Measurements from ENCODE around the gene GSE1. TPM values are rescaled to one million over a fixed set of nuclear protein-coding genes. Genes with fewer than 3 reads are reported as not detected.

The GSE1 gene
- total and polyA plus RNA-seq, 9 of the 15 experiments (the other 6 are each of a cell fraction or from before 2014, with no cell fraction given), result 12.2 to 244 (median 57.9) TPM

DNA sequence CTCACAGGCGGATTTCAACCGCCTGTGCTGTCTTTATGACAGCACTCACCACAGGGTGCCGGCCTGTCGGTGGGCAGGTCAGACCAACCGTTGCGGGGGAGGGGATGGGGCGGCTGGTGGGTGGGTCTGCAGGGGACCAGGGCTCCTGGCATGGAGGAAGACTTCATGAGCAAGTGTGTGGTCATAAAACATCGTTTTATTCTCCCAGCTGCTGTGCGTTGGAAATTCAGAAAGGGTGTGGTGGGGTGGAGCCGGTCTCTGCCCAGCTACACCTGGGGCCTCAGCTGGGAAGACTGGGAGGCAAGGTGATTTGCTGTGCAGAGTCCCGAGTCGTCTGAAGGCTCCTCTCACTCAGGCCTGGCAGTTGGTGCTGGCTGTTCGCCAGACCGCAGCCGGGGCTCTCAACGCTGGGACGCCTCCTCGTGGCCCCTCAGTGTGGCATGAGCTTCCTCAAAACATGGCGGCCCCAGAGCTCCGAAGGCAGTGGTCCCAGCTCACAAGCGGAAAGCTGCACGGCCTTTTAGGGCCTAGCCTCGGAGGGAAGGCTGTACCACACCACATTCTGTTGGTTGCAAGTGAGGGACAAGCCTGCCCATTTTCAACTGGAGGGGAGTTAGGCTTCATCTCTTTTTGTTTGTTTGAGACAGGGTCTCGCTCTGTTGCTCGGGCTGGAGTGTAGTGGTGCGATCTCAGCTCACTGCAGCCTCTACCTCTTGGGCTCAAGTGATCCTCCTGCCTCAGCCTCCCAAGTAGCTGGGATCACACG is 45.8 kb upstream of the GSE1 start (continued):
- TF ChIP-seq, protein P1, sequence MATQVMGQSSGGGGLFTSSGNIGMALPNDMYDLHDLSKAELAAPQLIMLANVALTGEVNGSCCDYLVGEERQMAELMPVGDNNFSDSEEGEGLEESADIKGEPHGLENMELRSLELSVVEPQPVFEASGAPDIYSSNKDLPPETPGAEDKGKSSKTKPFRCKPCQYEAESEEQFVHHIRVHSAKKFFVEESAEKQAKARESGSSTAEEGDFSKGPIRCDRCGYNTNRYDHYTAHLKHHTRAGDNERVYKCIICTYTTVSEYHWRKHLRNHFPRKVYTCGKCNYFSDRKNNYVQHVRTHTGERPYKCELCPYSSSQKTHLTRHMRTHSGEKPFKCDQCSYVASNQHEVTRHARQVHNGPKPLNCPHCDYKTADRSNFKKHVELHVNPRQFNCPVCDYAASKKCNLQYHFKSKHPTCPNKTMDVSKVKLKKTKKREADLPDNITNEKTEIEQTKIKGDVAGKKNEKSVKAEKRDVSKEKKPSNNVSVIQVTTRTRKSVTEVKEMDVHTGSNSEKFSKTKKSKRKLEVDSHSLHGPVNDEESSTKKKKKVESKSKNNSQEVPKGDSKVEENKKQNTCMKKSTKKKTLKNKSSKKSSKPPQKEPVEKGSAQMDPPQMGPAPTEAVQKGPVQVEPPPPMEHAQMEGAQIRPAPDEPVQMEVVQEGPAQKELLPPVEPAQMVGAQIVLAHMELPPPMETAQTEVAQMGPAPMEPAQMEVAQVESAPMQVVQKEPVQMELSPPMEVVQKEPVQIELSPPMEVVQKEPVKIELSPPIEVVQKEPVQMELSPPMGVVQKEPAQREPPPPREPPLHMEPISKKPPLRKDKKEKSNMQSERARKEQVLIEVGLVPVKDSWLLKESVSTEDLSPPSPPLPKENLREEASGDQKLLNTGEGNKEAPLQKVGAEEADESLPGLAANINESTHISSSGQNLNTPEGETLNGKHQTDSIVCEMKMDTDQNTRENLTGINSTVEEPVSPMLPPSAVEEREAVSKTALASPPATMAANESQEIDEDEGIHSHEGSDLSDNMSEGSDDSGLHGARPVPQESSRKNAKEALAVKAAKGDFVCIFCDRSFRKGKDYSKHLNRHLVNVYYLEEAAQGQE (IDR thresholded peaks at IDR 0.05; ENCODE audit: borderline replicate concordance), result peak; percentile 65; the same call in 1 of the 2 replicates
- TF ChIP-seq, protein P1 (CRISPR knock-in tag; IDR thresholded peaks at IDR 0.05; ENCODE audit: low read depth), result 0 out of 2 replicates have a peak, but pooled peaks have one; percentile 63
- TF ChIP-seq, protein P2, sequence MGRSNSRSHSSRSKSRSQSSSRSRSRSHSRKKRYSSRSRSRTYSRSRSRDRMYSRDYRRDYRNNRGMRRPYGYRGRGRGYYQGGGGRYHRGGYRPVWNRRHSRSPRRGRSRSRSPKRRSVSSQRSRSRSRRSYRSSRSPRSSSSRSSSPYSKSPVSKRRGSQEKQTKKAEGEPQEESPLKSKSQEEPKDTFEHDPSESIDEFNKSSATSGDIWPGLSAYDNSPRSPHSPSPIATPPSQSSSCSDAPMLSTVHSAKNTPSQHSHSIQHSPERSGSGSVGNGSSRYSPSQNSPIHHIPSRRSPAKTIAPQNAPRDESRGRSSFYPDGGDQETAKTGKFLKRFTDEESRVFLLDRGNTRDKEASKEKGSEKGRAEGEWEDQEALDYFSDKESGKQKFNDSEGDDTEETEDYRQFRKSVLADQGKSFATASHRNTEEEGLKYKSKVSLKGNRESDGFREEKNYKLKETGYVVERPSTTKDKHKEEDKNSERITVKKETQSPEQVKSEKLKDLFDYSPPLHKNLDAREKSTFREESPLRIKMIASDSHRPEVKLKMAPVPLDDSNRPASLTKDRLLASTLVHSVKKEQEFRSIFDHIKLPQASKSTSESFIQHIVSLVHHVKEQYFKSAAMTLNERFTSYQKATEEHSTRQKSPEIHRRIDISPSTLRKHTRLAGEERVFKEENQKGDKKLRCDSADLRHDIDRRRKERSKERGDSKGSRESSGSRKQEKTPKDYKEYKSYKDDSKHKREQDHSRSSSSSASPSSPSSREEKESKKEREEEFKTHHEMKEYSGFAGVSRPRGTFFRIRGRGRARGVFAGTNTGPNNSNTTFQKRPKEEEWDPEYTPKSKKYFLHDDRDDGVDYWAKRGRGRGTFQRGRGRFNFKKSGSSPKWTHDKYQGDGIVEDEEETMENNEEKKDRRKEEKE (IDR thresholded peaks at IDR 0.05; ENCODE audit: borderline replicate concordance in 1 of 2, control insufficient read depth in 1 of 2, low read depth in 2 of 2, low read length in 1 of 2), result peak in 1 of 2 experiments; percentile 63; a peak in 1 of 4 replicates
- TF ChIP-seq, protein P3, sequence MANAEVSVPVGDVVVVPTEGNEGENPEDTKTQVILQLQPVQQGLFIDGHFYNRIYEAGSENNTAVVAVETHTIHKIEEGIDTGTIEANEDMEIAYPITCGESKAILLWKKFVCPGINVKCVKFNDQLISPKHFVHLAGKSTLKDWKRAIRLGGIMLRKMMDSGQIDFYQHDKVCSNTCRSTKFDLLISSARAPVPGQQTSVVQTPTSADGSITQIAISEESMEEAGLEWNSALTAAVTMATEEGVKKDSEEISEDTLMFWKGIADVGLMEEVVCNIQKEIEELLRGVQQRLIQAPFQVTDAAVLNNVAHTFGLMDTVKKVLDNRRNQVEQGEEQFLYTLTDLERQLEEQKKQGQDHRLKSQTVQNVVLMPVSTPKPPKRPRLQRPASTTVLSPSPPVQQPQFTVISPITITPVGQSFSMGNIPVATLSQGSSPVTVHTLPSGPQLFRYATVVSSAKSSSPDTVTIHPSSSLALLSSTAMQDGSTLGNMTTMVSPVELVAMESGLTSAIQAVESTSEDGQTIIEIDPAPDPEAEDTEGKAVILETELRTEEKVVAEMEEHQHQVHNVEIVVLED (CRISPR knock-in tag; IDR thresholded peaks at IDR 0.05), result peak; percentile 57
- TF ChIP-seq NR2C1 (IDR thresholded peaks at IDR 0.05), result no peak
- no peak for TF ChIP-seq NR2C1 (tag; IDR thresholded peaks at IDR 0.05)
- TF ChIP-seq, protein P4, sequence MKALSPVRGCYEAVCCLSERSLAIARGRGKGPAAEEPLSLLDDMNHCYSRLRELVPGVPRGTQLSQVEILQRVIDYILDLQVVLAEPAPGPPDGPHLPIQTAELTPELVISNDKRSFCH (CRISPR knock-in tag; IDR thresholded peaks at IDR 0.05), result no peak
- TF ChIP-seq, protein P4 (tag; IDR thresholded peaks at IDR 0.05), result peak; percentile 94
- no peak for TF ChIP-seq BACH1 (tag; IDR thresholded peaks at IDR 0.05)
- TF ChIP-seq ZNF766 (CRISPR knock-in tag; conservative IDR thresholded peaks at IDR 0.05), result peak; percentile 49; the same call in 1 of the 2 replicates
- no peak for TF ChIP-seq HNRNPLL (IDR thresholded peaks at IDR 0.05; ENCODE audit: low read depth, low read length, poor library complexity, severe bottlenecking)
- TF ChIP-seq CC2D1A (IDR thresholded peaks at IDR 0.05), result peak; percentile 57; the same call in 1 of the 2 replicates
- peak in 1 of 2 experiments; percentile 33; a peak in 1 of 4 replicates for TF ChIP-seq FOXA3 (CRISPR knock-in tag; conservative IDR thresholded peaks at IDR 0.05 in 1 of 2, IDR thresholded peaks at IDR 0.05 in 1 of 2)
